Retinal pigment epithelial cell (primary cell): Measurements from ENCODE around the gene ADAMTS18.
"Not testable (repeated sequence)": the region's sequence is repeated elsewhere in the genome, so short reads cannot be mapped to it uniquely, and the experiment has no call there.

Experiments used
- DNase-seq: peaks from one replicate; pipeline ENCODE4 v3.0.0-alpha.2; 2010; ENCODE audit warnings: low read depth
- H3K4me3 ChIP-seq: 2 replicates; pipeline ENCODE4 v1.5.1; 2011; ENCODE audit warnings: mild to moderate bottlenecking, low read length, control low read depth, moderate library complexity
- CTCF ChIP-seq: conservative IDR thresholded peaks from 2 replicates; pipeline ENCODE4 v1.5.1; 2011; ENCODE audit warnings: low read depth, low read length, control low read depth, inconsistent platforms

The ADAMTS18 gene

GRCh38 chr16:77467821-77468335 lies 33.0 kb upstream of the ADAMTS18 start:
- no peak overlapping the region for H3K4me3 ChIP-seq
- no peak for TF ChIP-seq CTCF
- DNase-seq, result no peak

- not testable (repeated sequence) for DNase-seq, H3K4me3 ChIP-seq
Measured at GRCh38 chr16:77463659-77464058, 28.8 kb upstream of the ADAMTS18 start.

GRCh38 chr16:77462894-77463293 lies 28.1 kb upstream of the ADAMTS18 start:
- no peak for TF ChIP-seq CTCF

GRCh38 chr16:77459534-77460254 lies 24.9 kb upstream of the ADAMTS18 start:
- no peak for TF ChIP-seq CTCF
- DNase-seq, result no peak
- no peak overlapping the region for H3K4me3 ChIP-seq

More at GRCh38 chr16:77462894-77463293, 28.1 kb upstream of the ADAMTS18 start:
- H3K4me3 ChIP-seq, result no peak overlapping the region
- DNase-seq, result no peak

- H3K4me3 ChIP-seq, result no peak overlapping the region
- no peak for TF ChIP-seq CTCF
- DNase-seq, result no peak
Measured at GRCh38 chr16:77457046-77457445, 22.2 kb upstream of the ADAMTS18 start.

- DNase-seq, result no peak
- TF ChIP-seq CTCF, result no peak
- no peak overlapping the region for H3K4me3 ChIP-seq
Measured at GRCh38 chr16:77452243-77452642, 17.4 kb upstream of the ADAMTS18 start.

GRCh38 chr16:77450790-77451487 lies 16.1 kb upstream of the ADAMTS18 start:
- TF ChIP-seq CTCF, result no peak
- no peak overlapping the region for H3K4me3 ChIP-seq
- DNase-seq, result no peak
